Esophagus squamous epithelium (tissue), 5 donors: ENCODE data around the gene KRTAP2-2. TPM values are rescaled to one million over a fixed set of nuclear protein-coding genes. Genes with fewer than 3 reads are reported as not detected.
"Not testable (repeated sequence)": the region's sequence is repeated elsewhere in the genome, so short reads cannot be mapped to it uniquely, and the experiment has no call there.

Source experiments
- DNase-seq: peaks from one replicate; lab custom pipeline; 2025; lab: John Stamatoyannopoulos, UW
- H3K27ac ChIP-seq, 4 donors: fragments of 200-600 bp; sonication (generic); one replicate each; pipeline ENCODE4 v1.5.1; 2016 to 2019; ENCODE audit warnings: mild to moderate bottlenecking in 1 of 4
- H3K27me3 ChIP-seq, 4 donors: fragments of 200-600 bp; sonication (generic); 1 replicate in 3 of 4; 2 replicates in 1 of 4; pipeline versions ENCODE4 v1.5.1 to v1.6.0; 2017 to 2021; ENCODE audit warnings: antibody characterized with exemption in 1 of 4
- H3K36me3 ChIP-seq, 3 donors: fragments of 200-600 bp; sonication (generic); one replicate each; pipeline ENCODE4 v1.5.1; 2016 to 2019
- H3K4me1 ChIP-seq, 3 donors: fragments of 200-600 bp; sonication (generic); one replicate each; pipeline ENCODE4 v1.5.1; 2017 to 2019
- H3K4me3 ChIP-seq, 4 donors: fragments of 200-600 bp; sonication (generic); 1 replicate in 3 of 4; 2 replicates in 1 of 4; pipeline ENCODE4 v1.5.1; 2016 to 2019; ENCODE audit warnings: mild to moderate bottlenecking in 2 of 4, moderate library complexity in 1 of 4
- H3K9me3 ChIP-seq, 3 donors: fragments of 200-600 bp; sonication (generic); one replicate each; pipeline ENCODE4 v1.5.1; 2016 to 2019
- CTCF ChIP-seq, 6 experiments: fragments of 450-650 bp in 4 of 6; fragments of 200-600 bp in 2 of 6; sonication (generic) in 2 of 6; IDR thresholded peaks; one replicate each; pipeline ENCODE4 v1.5.1; 2016 to 2019; ENCODE audit warnings: antibody characterized with exemption in 6 of 6, mild to moderate bottlenecking in 4 of 6, moderate library complexity in 4 of 6
- POLR2A ChIP-seq, 4 donors: fragments of 450-650 bp; IDR thresholded peaks; one replicate each; pipeline ENCODE4 v1.6.1; 2017; ENCODE audit warnings: antibody characterized with exemption in 4 of 4, mild to moderate bottlenecking in 4 of 4, moderate library complexity in 3 of 4
- WGBS, 2 donors: methylation state at CpG; one replicate each; pipeline ENCODE4 v1.1.5; 2018; 5-methylcytosine and 5-hydroxymethylcytosine counted together
- intact Hi-C: fragments of 100-400 bp; cut with DNase I; formaldehyde crosslinking; loops from one replicate; pipeline ENCODE4 v1.15.0; 2022
- total RNA-seq, 4 donors: library from RNA; depleted of rRNA; stranded (reverse); fragments of >200 nt; gene quantifications; one replicate each; pipeline ENCODE4 v1.1.0, GENCODE V29; 2016
- donor health status: DM: yes; HTN: yes; CAD: no.

The KRTAP2-2 gene
- total RNA-seq, 4 donors from 2014 or later = not detected

GRCh38 chr17:41098042-41098441 lies 43.0 kb upstream of the KRTAP2-2 start, which contains the start of gene KRTAP4-8:
TSS of gene KRTAP4-8 (minus strand) at chr17:41098142. CDS start at chr17:41098084, 58 bp downstream.
- H3K27ac ChIP-seq = no peak within 1 kb of the TSS
- 59 to 60% methylated on average over 4 of the region's 4 CpGs for WGBS, 2 donors
- no peak for DNase-seq
- no peak within 1 kb of the TSS for H3K4me3 ChIP-seq
- no peaks in the 10 kb centered on the region for H3K9me3 ChIP-seq
- TF ChIP-seq POLR2A (IDR thresholded peaks at IDR 0.05) (no peak), CTCF (IDR thresholded peaks at IDR 0.05) (no peak)
- no peaks in the 10 kb centered on the region for H3K4me1 ChIP-seq
- no peaks in the 10 kb centered on the region for H3K36me3 ChIP-seq
- intact Hi-C loops = no loop called here
- H3K27me3 ChIP-seq = peaks cover 0 to 5% (median 0%) of the 10 kb centered on the region in 4 donors

GRCh38 chr17:41096055-41096454 lies 41.0 kb upstream of the KRTAP2-2 start:
- WGBS, 2 donors = 89 to 90% methylated on average over 7 of the region's 7 CpGs
- no peaks in the 10 kb centered on the region for H3K4me1 ChIP-seq
- peaks cover 0 to 5% (median 0%) of the 10 kb centered on the region in 4 donors for H3K27me3 ChIP-seq
- H3K9me3 ChIP-seq = no peaks in the 10 kb centered on the region
- no peaks in the 10 kb centered on the region for H3K36me3 ChIP-seq
- DNase-seq = no peak
- intact Hi-C loops = no loop called here
- TF ChIP-seq POLR2A (IDR thresholded peaks at IDR 0.05) (no peak), CTCF (IDR thresholded peaks at IDR 0.05) (no peak)
- no peak overlapping the region for H3K4me3 ChIP-seq
- H3K27ac ChIP-seq = no peak overlapping the region

GRCh38 chr17:41088760-41089352 lies 33.8 kb upstream of the KRTAP2-2 start:
- DNase-seq, H3K36me3 ChIP-seq, H3K4me1 ChIP-seq, H3K27ac ChIP-seq, intact Hi-C loops, H3K9me3 ChIP-seq, H3K27me3 ChIP-seq, H3K4me3 ChIP-seq: not testable (repeated sequence)
- WGBS, 2 donors = 48 to 56% methylated on average over 3 to 4 of the region's 4 CpGs

GRCh38 chr17:41084100-41084856 lies 29.2 kb upstream of the KRTAP2-2 start, which contains the start of gene KRTAP4-7:
TSS of gene KRTAP4-7 (plus strand) at chr17:41084150. CDS start at chr17:41084207, 57 bp downstream.
- not testable (repeated sequence) for DNase-seq, H3K9me3 ChIP-seq

GRCh38 chr17:41083427-41083826 lies 28.4 kb upstream of the KRTAP2-2 start:
- intact Hi-C loops, H3K4me1 ChIP-seq, H3K4me3 ChIP-seq, DNase-seq, H3K27ac ChIP-seq, H3K27me3 ChIP-seq, H3K9me3 ChIP-seq, H3K36me3 ChIP-seq: not testable (repeated sequence)
- 30 to 52% methylated on average over 2 of the region's 2 CpGs for WGBS, 2 donors

More at GRCh38 chr17:41084100-41084856, 29.2 kb upstream of the KRTAP2-2 start, which contains the start of gene KRTAP4-7:
- H3K27ac ChIP-seq, intact Hi-C loops, H3K4me3 ChIP-seq, H3K36me3 ChIP-seq, H3K4me1 ChIP-seq, H3K27me3 ChIP-seq: not testable (repeated sequence)
- 66 to 93% methylated on average over 7 to 9 of the region's 14 CpGs for WGBS, 2 donors

GRCh38 chr17:41082626-41083025 lies 27.6 kb upstream of the KRTAP2-2 start:
- TF ChIP-seq POLR2A (IDR thresholded peaks at IDR 0.05) (no peak), CTCF (IDR thresholded peaks at IDR 0.05) (no peak)
- DNase-seq = no peak
- intact Hi-C loops = no loop called here
- Histone ChIP-seq H3K4me1 (no peaks in the 10 kb centered on the region), H3K27me3 (no peaks in the 10 kb centered on the region), H3K27ac (no peak overlapping the region), H3K36me3 (no peaks in the 10 kb centered on the region), H3K4me3 (no peak overlapping the region), H3K9me3 (no peaks in the 10 kb centered on the region)
- WGBS, 2 donors = 24 to 42% methylated on average over 4 of the region's 4 CpGs
